Right renal pelvis (tissue), 4 donors: Measurements from ENCODE around the gene MARK1. TPM values are rescaled to one million over a fixed set of nuclear protein-coding genes. Genes with fewer than 3 reads are reported as not detected.

Source experiments
- DNase-seq, 4 donors: peaks; one replicate each; pipeline ENCODE4 v3.0.0-alpha.2; 2013; ENCODE audit warnings: low read depth in 4 of 4, low spot score in 3 of 4, missing footprints in 1 of 4
- polyA plus RNA-seq, 4 donors: library from polyadenylated mRNA; unstranded; fragments of 120-200 nt; gene quantifications; one replicate each; pipeline ENCODE4 v1.2.1, GENCODE V29; 2013; ENCODE audit not compliant: insufficient read length in 4 of 4

The MARK1 gene
- polyA plus RNA-seq, 4 donors: 8.9 to 13.6 (median 10.4) TPM

DNA sequence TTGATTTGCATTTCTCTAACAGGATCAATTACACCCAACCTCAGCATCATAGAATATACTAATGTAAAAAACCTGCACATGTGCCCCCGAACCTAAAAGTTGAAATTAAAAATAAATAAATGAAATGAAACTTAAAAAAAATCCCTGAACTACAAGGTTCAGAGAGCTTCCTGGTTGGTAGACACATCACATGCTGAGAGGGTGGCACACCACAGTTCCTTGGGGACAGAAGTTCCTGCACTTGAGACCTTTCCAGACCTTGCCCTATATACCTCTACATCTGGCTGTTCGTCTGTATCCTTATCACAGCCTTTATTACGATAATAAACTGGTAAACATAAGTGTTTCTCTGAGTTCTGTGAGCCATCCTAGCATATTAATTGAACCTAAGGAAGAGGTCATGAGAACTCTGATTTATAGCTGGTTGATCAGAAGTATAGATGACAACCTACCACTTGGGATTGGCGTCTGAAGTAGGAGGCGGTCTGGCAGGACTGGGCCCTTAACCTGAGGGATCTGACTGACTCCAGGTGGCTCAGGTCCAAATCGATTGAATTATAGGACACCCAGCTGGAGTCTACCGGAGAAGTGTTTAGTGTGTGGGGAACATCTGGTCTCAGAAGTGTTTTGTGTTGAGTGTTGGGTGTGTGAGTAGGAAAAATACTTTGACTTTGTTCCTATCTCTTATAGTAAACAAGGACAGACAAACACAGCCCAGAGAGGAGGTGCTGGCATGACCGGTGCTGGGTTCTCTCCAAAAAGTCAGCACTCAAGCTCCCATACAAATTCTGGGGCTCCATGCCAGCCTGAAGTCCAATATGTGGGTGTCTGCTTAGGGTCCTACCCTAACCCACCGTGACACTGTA, 181.2 kb downstream of the MARK1 start:
- no peak for DNase-seq

DNA sequence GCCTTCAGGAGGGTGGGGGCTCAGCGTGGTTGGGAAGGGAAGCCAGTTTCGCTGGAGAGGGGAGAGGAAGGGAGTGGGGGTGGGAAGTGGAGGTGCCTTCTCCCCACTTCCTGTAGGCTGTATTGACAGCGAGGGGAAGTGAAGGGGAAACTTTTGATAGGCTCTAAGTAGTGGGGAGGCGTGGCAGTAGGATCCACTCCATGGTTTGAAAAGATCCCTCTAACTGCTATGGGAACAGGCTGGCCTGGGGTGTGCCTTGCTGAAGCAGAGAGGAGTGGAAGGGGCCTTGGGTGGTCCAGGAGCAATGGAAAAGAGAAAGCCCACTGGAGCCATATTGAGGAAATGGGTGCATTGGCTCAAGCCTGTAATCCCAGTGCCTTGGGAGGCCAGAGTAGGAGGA, 182.4 kb downstream of the MARK1 start:
- DNase-seq: no peak

DNA sequence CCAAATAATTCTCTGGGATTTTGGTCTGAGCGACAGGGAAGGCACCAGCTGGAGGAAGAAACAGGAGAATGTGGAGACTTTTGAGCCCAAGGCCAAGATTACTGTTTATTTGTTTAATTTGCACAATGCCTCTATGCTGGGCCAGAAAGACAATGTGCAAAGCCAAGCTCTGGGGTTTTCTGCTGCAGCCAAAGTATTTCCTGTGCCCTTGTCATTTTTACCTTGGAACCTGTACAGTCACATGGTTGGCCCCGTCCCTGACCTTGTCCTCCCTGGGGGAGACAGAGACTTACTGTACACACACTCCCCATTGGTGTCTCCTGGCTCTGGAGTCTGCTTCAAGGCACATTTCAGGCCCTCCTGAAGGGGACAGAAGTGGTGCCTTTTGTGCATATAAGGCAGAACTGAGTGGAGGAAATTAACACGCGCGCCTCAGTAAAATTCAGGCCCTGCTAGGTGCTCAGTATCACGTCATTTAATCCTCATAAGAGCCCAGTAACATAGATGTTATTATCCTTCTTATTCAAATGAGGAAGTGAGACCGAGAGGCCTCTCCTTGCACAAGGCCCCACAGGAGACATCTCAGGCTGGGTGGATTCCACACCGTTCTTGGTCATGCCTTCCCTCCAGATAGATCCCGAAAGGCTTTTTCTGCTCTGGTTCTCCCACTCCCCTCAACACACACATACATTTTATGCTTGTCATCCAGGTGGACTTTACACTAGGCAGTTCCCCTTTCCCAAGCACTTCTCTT, 183.3 kb downstream of the MARK1 start:
- no peak for DNase-seq

Other genes with a start within 250 kb of the MARK1 start
- gene C1orf115, start 162.2 kb downstream of the MARK1 start, polyA plus RNA-seq: 10 to 100 TPM; 25.6 to 27.8 (median 26.5) TPM
- gene MTARC2, start 220.2 kb downstream of the MARK1 start, polyA plus RNA-seq: 10 to 100 TPM; 43.7 to 54.5 (median 50.4) TPM